NOMO-1 treated with dmso at 0.1 percent for 144 hours (cell line): Measurements from ENCODE around the gene RNPC3.
"Not testable (repeated sequence)": the region's sequence is repeated elsewhere in the genome, so short reads cannot be mapped to it uniquely, and the experiment has no call there.

Source experiments
- DNase-seq: peaks from one replicate; lab custom pipeline; 2025; ENCODE audit not compliant: unreplicated experiment; lab: John Stamatoyannopoulos, UW

RNPC3 gene

DNA sequence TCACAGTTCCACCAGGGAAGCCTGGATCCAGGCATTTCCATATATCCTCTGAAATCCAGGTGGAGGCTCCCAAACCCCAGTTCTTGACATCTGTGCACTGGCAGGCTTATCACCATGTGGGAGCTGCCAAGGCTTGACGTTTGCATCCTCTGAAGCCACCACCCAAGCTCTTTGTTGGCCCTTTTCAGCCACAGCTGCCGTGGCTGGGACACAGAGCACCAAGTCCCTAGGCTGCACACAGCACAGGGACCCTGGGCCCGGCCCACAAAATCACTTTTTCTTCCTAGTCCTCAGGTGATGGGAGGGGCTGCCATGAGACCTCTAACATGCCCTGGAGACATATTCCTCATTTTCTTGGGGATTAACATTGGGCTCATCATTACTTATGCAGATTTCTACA, 22.3 kb downstream of the RNPC3 start:
- DNase-seq: no peak

DNA sequence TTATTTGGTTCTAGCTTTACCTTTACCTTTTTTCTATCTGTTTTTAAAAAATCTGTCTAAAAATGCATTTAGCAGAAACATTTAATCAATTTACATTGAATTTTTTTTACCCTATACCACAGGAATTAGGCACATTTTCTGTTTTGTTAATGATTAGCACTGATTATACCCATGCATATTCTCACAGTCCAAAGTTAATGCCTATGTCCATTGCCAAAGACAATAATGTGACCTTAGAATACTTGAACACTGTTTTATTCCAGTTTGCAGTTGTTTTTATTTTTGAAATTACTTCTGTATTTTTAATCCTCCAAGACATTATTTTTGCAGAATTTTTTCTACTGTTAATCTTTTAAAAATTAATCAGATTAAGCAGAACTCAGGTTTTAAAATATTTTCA, 34.9 kb downstream of the RNPC3 start:
- no peak for DNase-seq

GRCh38 chr1:103561124-103561523, 35.6 kb downstream of the RNPC3 start:
- DNase-seq: not testable (repeated sequence)

- peak; percentile 8 for DNase-seq
These were observed 36.3 kb downstream of the RNPC3 start for GRCh38 chr1:103561643-103562395.

GRCh38 chr1:103563056-103563455, 37.6 kb downstream of the RNPC3 start:
- DNase-seq: no peak

GRCh38 chr1:103569493-103569892, 44.0 kb downstream of the RNPC3 start:
- no peak for DNase-seq

DNA sequence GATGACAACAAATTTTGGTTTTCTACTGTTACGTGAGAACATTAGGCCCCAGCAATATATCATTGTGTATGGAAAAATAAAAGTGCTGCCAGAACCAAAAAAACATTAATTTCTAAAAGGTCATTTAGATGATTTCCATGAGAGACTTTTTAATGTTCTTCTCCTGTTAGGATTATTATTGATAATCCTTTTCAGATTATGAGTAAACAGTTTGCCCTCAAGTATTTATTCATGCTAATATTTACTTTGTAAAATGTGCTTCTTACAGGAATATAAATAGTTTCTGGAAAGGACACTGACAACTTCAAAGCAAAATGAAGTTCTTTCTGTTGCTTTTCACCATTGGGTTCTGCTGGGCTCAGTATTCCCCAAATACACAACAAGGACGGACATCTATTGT, 45.8 kb downstream of the RNPC3 start, which contains the start of gene AMY2B:
Gene AMY2B (plus strand): TSS at position 301 of the 400 bp plus-strand sequence. CDS start 14 bp downstream, at position 315.
- DNase-seq: not testable (repeated sequence)

DNA sequence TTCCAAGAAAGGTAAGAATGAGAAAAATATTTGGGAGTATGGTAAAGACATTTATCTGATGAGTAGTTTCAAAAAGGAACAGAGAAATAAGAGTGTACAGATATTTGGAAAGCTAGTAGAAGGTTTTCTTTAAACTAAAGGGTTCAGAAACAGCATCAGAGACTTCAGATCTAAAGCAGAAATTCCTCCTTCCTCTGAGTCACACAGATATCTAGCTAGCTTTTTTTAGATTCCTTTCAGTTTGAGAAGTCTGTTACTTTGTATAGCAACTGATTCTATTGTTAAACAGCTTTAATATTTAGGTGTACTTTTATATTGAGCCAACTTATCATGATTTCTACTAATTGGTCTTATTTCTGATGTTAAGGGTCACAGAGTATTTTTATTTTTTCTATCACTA, 50.6 kb downstream of the RNPC3 start:
- DNase-seq: no peak

DNA sequence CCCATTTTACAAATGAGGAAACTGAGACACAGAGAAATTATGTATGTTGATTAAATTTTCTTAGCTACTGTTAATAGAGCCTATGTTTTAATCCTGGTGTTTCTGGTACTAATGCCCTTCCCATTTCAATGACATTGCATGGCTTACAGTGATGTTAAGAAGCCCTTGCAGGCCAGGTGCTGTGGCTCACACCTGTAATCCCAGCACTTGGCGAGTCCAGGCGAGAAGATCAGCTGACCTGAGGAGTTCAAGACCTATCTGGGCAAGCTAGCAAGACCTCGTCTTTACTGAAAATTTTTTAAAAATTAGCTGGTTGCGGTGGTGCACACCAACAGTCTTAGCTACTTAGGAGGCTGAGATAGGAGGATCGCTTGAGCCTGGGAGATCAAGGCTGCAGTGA, 51.3 kb downstream of the RNPC3 start:
- DNase-seq: not testable (repeated sequence)

GRCh38 chr1:103582464-103582863, 57.0 kb downstream of the RNPC3 start:
- no peak for DNase-seq

GRCh38 chr1:103583887-103584286, 58.4 kb downstream of the RNPC3 start:
- no peak for DNase-seq

- no peak for DNase-seq
These were observed 59.0 kb downstream of the RNPC3 start for GRCh38 chr1:103584537-103584936.

- not testable (repeated sequence) for DNase-seq
These were observed 77.2 kb downstream of the RNPC3 start for GRCh38 chr1:103602740-103603139.
